Transverse colon (tissue), 4 donors: ENCODE data around the gene ATP13A1. TPM values are rescaled to one million over a fixed set of nuclear protein-coding genes. Genes with fewer than 3 reads are reported as not detected.

Source experiments
- DNase-seq: peaks from one replicate; pipeline ENCODE4 v3.0.0-alpha.2; 2019
- H3K27ac ChIP-seq, 4 donors: fragments of 200-600 bp; sonication (generic); 2 replicates each; pipeline ENCODE4 v1.5.1; 2016 to 2018; ENCODE audit warnings: inconsistent platforms in 4 of 4
- H3K27me3 ChIP-seq: fragments of 200-600 bp; sonication (generic); 2 replicates; pipeline ENCODE4 v1.5.1; 2017; ENCODE audit warnings: inconsistent platforms
- H3K36me3 ChIP-seq, 4 donors: fragments of 200-600 bp; sonication (generic); 2 replicates each; pipeline ENCODE4 v1.5.1; 2017 to 2019; ENCODE audit warnings: inconsistent platforms in 4 of 4
- H3K4me1 ChIP-seq, 4 donors: fragments of 200-600 bp; sonication (generic); 2 replicates each; pipeline ENCODE4 v1.5.1; 2017 to 2020; ENCODE audit warnings: inconsistent platforms in 4 of 4
- H3K4me3 ChIP-seq, 4 donors: fragments of 200-600 bp; sonication (generic); 1 replicate in 1 of 4; 2 replicates in 3 of 4; pipeline versions ENCODE4 v1.5.1 to v1.6.1; 2017 to 2019; ENCODE audit warnings: inconsistent platforms in 4 of 4
- H3K9me3 ChIP-seq, 2 donors: fragments of 200-600 bp; sonication (generic); 2 replicates each; pipeline ENCODE4 v1.5.1; 2017 to 2019; ENCODE audit warnings: inconsistent platforms in 2 of 2
- EP300 ChIP-seq: sonication (generic); formaldehyde crosslinking; IDR thresholded peaks from one replicate; pipeline ENCODE4 v1.6.1; 2017; ENCODE audit warnings: antibody characterized with exemption, low read depth
- POLR2A ChIP-seq: fragments of 450-650 bp; IDR thresholded peaks from one replicate; pipeline ENCODE4 v1.6.1; 2016; ENCODE audit warnings: antibody characterized with exemption, mild to moderate bottlenecking, moderate library complexity
- POLR2AphosphoS5 ChIP-seq, 3 donors: sonication (generic); formaldehyde crosslinking; IDR thresholded peaks; one replicate each; pipeline ENCODE4 v1.6.1; 2016; ENCODE audit warnings: antibody characterized with exemption in 3 of 3
- WGBS, 2 donors: methylation state at CpG; one replicate each; pipeline ENCODE4 v1.1.5; 2018; ENCODE audit warnings: low coverage in 1 of 2; 5-methylcytosine and 5-hydroxymethylcytosine counted together
- in situ Hi-C, 4 donors: fragments of 200-750 bp; cut with MboI; loops; one replicate each; pipeline versions ENCODE4 v1.15.0 to v1.15.1; 2017; ENCODE audit warnings: low sequenced_read_pairs in 3 of 4, low pct_ligation_motif_present in 1 of 4, low pct_unique_long_range_greater_than_20kb in 1 of 4
- intact Hi-C: fragments of 100-400 bp; cut with DNase I; formaldehyde crosslinking; loops from one replicate; pipeline ENCODE4 v1.15.1; 2023; ENCODE audit warnings: low total_unique reads
- total RNA-seq, 4 donors: library from RNA; depleted of rRNA; stranded (reverse); fragments of >200 nt; gene quantifications; one replicate each; pipeline ENCODE4 v1.1.0, GENCODE V29; 2016
- TF ChIP-seq, protein P1 (sequence below), 5 experiments: fragments of 200-600 bp in 3 of 5; fragments of 450-650 bp in 2 of 5; sonication (generic) in 3 of 5; IDR thresholded peaks; 1 replicate in 2 of 5; 2 replicates in 3 of 5; pipeline ENCODE4 v1.5.1; 2016 to 2017; ENCODE audit warnings: antibody characterized with exemption in 5 of 5, inconsistent platforms in 3 of 5, mild to moderate bottlenecking in 2 of 5, moderate library complexity in 1 of 5

Gene ATP13A1
- total RNA-seq, 4 donors from 2014 or later, result 112 to 929 (median 402) TPM

- Histone ChIP-seq H3K27ac (no peak overlapping the region), H3K9me3 (no peaks in the 10 kb centered on the region), H3K4me1 (peaks cover 0 to 20% (median 10%) of the 10 kb centered on the region in 4 donors), H3K27me3 (no peaks in the 10 kb centered on the region), H3K4me3 (no peak overlapping the region), H3K36me3 (peaks cover 0 to 7% (median 0%) of the 10 kb centered on the region in 4 donors)
- in situ Hi-C loops (loop anchor here in 1 of 4 donors (25.0 kb wide), 1 partner anchor 93 kb away; the partner anchor contains the start of genes CILP2 and YJEFN3), intact Hi-C loops (no loop called here)
- TF ChIP-seq POLR2A (no peak), POLR2AphosphoS5 (IDR thresholded peaks at IDR 0.05) (no peak), EP300 (no peak)
- TF ChIP-seq, protein P1, sequence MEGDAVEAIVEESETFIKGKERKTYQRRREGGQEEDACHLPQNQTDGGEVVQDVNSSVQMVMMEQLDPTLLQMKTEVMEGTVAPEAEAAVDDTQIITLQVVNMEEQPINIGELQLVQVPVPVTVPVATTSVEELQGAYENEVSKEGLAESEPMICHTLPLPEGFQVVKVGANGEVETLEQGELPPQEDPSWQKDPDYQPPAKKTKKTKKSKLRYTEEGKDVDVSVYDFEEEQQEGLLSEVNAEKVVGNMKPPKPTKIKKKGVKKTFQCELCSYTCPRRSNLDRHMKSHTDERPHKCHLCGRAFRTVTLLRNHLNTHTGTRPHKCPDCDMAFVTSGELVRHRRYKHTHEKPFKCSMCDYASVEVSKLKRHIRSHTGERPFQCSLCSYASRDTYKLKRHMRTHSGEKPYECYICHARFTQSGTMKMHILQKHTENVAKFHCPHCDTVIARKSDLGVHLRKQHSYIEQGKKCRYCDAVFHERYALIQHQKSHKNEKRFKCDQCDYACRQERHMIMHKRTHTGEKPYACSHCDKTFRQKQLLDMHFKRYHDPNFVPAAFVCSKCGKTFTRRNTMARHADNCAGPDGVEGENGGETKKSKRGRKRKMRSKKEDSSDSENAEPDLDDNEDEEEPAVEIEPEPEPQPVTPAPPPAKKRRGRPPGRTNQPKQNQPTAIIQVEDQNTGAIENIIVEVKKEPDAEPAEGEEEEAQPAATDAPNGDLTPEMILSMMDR (IDR thresholded peaks at IDR 0.05), result no peak
- no peak for DNase-seq
- WGBS, 2 donors, result 80 to 100% methylated on average over 1 to 2 of the region's 2 CpGs
Observed at GRCh38 chr19:19630426-19630825, 33.0 kb downstream of the ATP13A1 start.

GRCh38 chr19:19630062-19630414 lies 33.4 kb downstream of the ATP13A1 start:
- Histone ChIP-seq H3K36me3 (peaks cover 0 to 7% (median 0%) of the 10 kb centered on the region in 4 donors), H3K4me3 (no peak overlapping the region), H3K9me3 (no peaks in the 10 kb centered on the region), H3K27me3 (no peaks in the 10 kb centered on the region), H3K4me1 (peaks cover 0 to 20% (median 10%) of the 10 kb centered on the region in 4 donors), H3K27ac (no peak overlapping the region)
- no peak for DNase-seq
- WGBS, 2 donors, result 93% methylated on average over 11 of the region's 11 CpGs; no CpG with 5 or more reads in 1 of the 2 donors
- in situ Hi-C loops, result loop anchor here in 1 of 4 donors (25.0 kb wide), 1 partner anchor 93 kb away; the partner anchor contains the start of genes CILP2 and YJEFN3
- no peak for TF ChIP-seq POLR2AphosphoS5 (IDR thresholded peaks at IDR 0.05)
- TF ChIP-seq, protein P1 (IDR thresholded peaks at IDR 0.05), result no peak
- no peak for TF ChIP-seq EP300
- no peak for TF ChIP-seq POLR2A
- intact Hi-C loops, result no loop called here

- in situ Hi-C loops (loop anchor here in 1 of 4 donors (25.0 kb wide), 1 partner anchor 91 kb away; the partner anchor contains the start of genes CILP2 and YJEFN3), intact Hi-C loops (no loop called here)
- Histone ChIP-seq H3K4me3 (peak overlapping the region; percentile 44 to 72 (median 64)), H3K27ac (peak overlapping the region; percentile 67 to 84 (median 79)), H3K9me3 (no peaks in the 10 kb centered on the region), H3K36me3 (peaks cover 0 to 3% (median 0%) of the 10 kb centered on the region in 4 donors), H3K27me3 (no peaks in the 10 kb centered on the region), H3K4me1 (peaks cover 0 to 20% (median 10%) of the 10 kb centered on the region in 4 donors)
- WGBS, 2 donors, result 10% methylated on average over 31 of the region's 51 CpGs; no CpG with 5 or more reads in 1 of the 2 donors
- TF ChIP-seq POLR2AphosphoS5 (IDR thresholded peaks at IDR 0.05) (peak in 1 of 3 donors; percentile 47), POLR2A (peak; percentile 52)
- TF ChIP-seq, protein P1 (IDR thresholded peaks at IDR 0.05), result no peak
- peak; percentile 69 for DNase-seq
Observed at GRCh38 chr19:19628501-19629134, 34.9 kb downstream of the ATP13A1 start.

- H3K27me3 ChIP-seq, result no peaks in the 10 kb centered on the region
- no peaks in the 10 kb centered on the region for H3K9me3 ChIP-seq
- TF ChIP-seq POLR2AphosphoS5 (IDR thresholded peaks at IDR 0.05) (peak in 2 of 3 donors; percentile 42 to 44), POLR2A (peak; percentile 25), EP300 (no peak)
- TF ChIP-seq, protein P1 (IDR thresholded peaks at IDR 0.05), result no peak
- in situ Hi-C loops, result loop anchor here in 1 of 4 donors (25.0 kb wide), 1 partner anchor 91 kb away; the partner anchor contains the start of genes CILP2 and YJEFN3
- WGBS, 2 donors, result 1 to 14% methylated on average over 4 to 40 of the region's 87 CpGs
- peak; percentile 82 for DNase-seq
- peaks cover 0 to 20% (median 10%) of the 10 kb centered on the region in 4 donors for H3K4me1 ChIP-seq
- H3K36me3 ChIP-seq, result peaks cover 0 to 3% (median 0%) of the 10 kb centered on the region in 4 donors
- peak within 1 kb of the TSS; percentile 44 to 72 (median 64) for H3K4me3 ChIP-seq
- intact Hi-C loops, result no loop called here
- peak within 1 kb of the TSS; percentile 67 to 84 (median 79) for H3K27ac ChIP-seq
Observed at GRCh38 chr19:19627621-19628500, 35.6 kb downstream of the ATP13A1 start, which contains the start of gene LPAR2. TSS of gene LPAR2 (minus strand) at chr19:19628220. CDS start at chr19:19627275, 945 bp downstream.
